Measurements from ENCODE around the gene CCDC141. TPM values are rescaled to one million over a fixed set of nuclear protein-coding genes. Genes with fewer than 3 reads are reported as not detected.

CCDC141 gene
- total RNA-seq, 2 experiments from 2014 or later: 30.6 to 31.5 TPM

DNA sequence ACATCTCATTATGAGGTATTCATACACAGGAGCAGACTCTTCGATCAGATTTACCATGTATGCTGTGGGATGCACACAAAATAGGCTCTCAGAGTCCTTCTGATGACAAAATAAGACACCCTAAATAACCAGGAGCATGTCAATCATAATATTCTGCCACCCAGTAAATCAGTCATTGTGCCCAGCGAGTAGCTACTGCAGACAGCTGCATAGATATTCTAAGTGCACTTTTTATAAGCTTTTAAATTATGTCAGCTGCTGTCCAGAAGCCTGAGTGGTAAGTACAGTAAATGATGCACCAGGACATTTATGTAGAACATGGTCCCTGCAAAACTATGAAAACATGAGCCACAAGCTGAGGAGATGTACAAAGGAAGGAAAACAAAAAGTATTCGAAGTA lies 102.9 kb downstream of the CCDC141 start:
- H3K4me1 Mint-ChIP-seq (ENCODE audit: low read depth): no peaks in the 10 kb centered on the region
- H3K27ac Mint-ChIP-seq: no peak overlapping the region
- ChIA-PET CTCF (no interaction called here), POLR2A (no interaction called here)
- H3K4me1 ChIP-seq (ENCODE audit: insufficient read depth, low read length): no peaks in the 10 kb centered on the region
- H3K27me3 Mint-ChIP-seq: no peaks in the 10 kb centered on the region
- ATAC-seq (ENCODE audit: poor library complexity): no peak
- no peak overlapping the region for H3K4me3 Mint-ChIP-seq
- peaks cover 4% of the 10 kb centered on the region for H3K9me3 Mint-ChIP-seq
- H3K27ac ChIP-seq (ENCODE audit: low read depth in 1 of 2, low read length in 2 of 2): no peak overlapping the region
- H3K36me3 Mint-ChIP-seq (ENCODE audit: low read depth): peaks cover 77% of the 10 kb centered on the region
- intact Hi-C loops (cut with DNase I, micrococcal nuclease): no loop called here
- no peak for DNase-seq
- H3K36me3 ChIP-seq (ENCODE audit: insufficient read depth, low read length): no peaks in the 10 kb centered on the region
- H3K27me3 ChIP-seq (ENCODE audit: control insufficient read depth in 1 of 2, insufficient read depth in 2 of 2, low read length in 2 of 2): no peaks in the 10 kb centered on the region
- TF ChIP-seq, protein P1, sequence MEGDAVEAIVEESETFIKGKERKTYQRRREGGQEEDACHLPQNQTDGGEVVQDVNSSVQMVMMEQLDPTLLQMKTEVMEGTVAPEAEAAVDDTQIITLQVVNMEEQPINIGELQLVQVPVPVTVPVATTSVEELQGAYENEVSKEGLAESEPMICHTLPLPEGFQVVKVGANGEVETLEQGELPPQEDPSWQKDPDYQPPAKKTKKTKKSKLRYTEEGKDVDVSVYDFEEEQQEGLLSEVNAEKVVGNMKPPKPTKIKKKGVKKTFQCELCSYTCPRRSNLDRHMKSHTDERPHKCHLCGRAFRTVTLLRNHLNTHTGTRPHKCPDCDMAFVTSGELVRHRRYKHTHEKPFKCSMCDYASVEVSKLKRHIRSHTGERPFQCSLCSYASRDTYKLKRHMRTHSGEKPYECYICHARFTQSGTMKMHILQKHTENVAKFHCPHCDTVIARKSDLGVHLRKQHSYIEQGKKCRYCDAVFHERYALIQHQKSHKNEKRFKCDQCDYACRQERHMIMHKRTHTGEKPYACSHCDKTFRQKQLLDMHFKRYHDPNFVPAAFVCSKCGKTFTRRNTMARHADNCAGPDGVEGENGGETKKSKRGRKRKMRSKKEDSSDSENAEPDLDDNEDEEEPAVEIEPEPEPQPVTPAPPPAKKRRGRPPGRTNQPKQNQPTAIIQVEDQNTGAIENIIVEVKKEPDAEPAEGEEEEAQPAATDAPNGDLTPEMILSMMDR (IDR thresholded peaks at IDR 0.05): no peak
- H3K9me3 ChIP-seq (ENCODE audit: control insufficient read depth in 1 of 2, insufficient read depth in 1 of 2, low read length in 2 of 2): no peaks in the 10 kb centered on the region
- H3K4me3 ChIP-seq (ENCODE audit: low read length): no peak overlapping the region

DNA sequence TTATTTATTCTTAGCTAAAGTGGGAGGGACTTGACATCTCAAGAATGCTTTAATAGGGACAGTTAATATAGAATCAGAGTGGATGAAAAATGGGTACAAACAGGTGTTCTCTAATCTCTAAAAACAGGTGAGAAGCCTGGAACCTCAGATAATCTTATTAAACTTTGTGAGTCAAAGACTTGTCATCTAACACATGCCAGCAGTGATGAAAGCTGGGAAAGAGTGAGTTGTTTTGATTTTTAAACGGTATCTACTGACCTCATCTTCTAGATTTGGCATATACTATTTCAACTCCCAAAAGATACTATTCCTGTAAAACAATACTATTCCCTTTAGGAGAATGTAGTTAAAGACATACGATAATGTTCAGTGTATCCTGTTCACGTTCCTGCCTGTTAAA lies 103.4 kb downstream of the CCDC141 start:
- Histone ChIP-seq H3K36me3 (ENCODE audit: insufficient read depth, low read length) (no peaks in the 10 kb centered on the region), H3K27me3 (ENCODE audit: control insufficient read depth in 1 of 2, insufficient read depth in 2 of 2, low read length in 2 of 2) (no peaks in the 10 kb centered on the region), H3K4me1 (ENCODE audit: insufficient read depth, low read length) (no peaks in the 10 kb centered on the region), H3K9me3 (ENCODE audit: control insufficient read depth in 1 of 2, insufficient read depth in 1 of 2, low read length in 2 of 2) (no peaks in the 10 kb centered on the region), H3K4me3 (ENCODE audit: low read length) (no peak overlapping the region), H3K27ac (ENCODE audit: low read depth in 1 of 2, low read length in 2 of 2) (no peak overlapping the region)
- Mint-ChIP-seq H3K9me3 (peaks cover 4% of the 10 kb centered on the region), H3K27me3 (no peaks in the 10 kb centered on the region), H3K27ac (no peak overlapping the region), H3K4me1 (ENCODE audit: low read depth) (no peaks in the 10 kb centered on the region), H3K36me3 (ENCODE audit: low read depth) (peaks cover 75% of the 10 kb centered on the region), H3K4me3 (no peak overlapping the region)
- ChIA-PET CTCF (no interaction called here), POLR2A (no interaction called here)
- TF ChIP-seq, protein P1 (IDR thresholded peaks at IDR 0.05): no peak
- ATAC-seq (ENCODE audit: poor library complexity): no peak
- no peak for DNase-seq
- intact Hi-C loops (cut with DNase I, micrococcal nuclease): no loop called here

DNA sequence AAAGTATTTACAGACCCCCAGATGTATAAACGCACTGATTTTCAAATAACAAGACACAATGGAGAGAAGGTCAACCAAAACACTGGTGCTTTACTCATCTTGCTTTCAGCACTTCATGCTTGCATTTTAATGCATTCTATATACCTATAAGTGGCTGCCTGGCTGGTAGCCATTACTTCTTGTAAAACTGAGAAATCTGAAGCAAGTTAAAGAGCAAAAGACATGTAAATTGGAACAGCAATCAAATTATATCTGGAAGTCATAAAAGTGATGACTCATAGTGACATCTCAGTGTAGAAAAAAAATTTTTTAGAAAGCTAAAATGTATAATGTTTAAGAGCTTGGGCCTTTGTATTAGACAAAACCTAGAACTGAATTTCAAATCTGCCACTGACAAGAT lies 106.2 kb downstream of the CCDC141 start:
- Histone ChIP-seq H3K27me3 (ENCODE audit: control insufficient read depth in 1 of 2, insufficient read depth in 2 of 2, low read length in 2 of 2) (no peaks in the 10 kb centered on the region), H3K4me1 (ENCODE audit: insufficient read depth, low read length) (no peaks in the 10 kb centered on the region), H3K27ac (ENCODE audit: low read depth in 1 of 2, low read length in 2 of 2) (no peak overlapping the region), H3K36me3 (ENCODE audit: insufficient read depth, low read length) (no peaks in the 10 kb centered on the region), H3K4me3 (ENCODE audit: low read length) (no peak overlapping the region), H3K9me3 (ENCODE audit: control insufficient read depth in 1 of 2, insufficient read depth in 1 of 2, low read length in 2 of 2) (no peaks in the 10 kb centered on the region)
- H3K27me3 Mint-ChIP-seq: no peaks in the 10 kb centered on the region
- TF ChIP-seq, protein P1 (IDR thresholded peaks at IDR 0.05): no peak
- peaks cover 4% of the 10 kb centered on the region for H3K9me3 Mint-ChIP-seq
- peaks cover 75% of the 10 kb centered on the region for H3K36me3 Mint-ChIP-seq (ENCODE audit: low read depth)
- ATAC-seq (ENCODE audit: poor library complexity): no peak
- POLR2A ChIA-PET: no interaction called here
- DNase-seq: no peak
- CTCF ChIA-PET: no interaction called here
- H3K4me1 Mint-ChIP-seq (ENCODE audit: low read depth): no peaks in the 10 kb centered on the region
- no peak overlapping the region for H3K4me3 Mint-ChIP-seq
- no peak overlapping the region for H3K27ac Mint-ChIP-seq
- intact Hi-C loops (cut with DNase I, micrococcal nuclease): no loop called here
